Effector CD4-positive, alpha-beta T cell (primary cell): Measurements from ENCODE around the gene ZNRF1.
"Not testable (repeated sequence)": the region's sequence is repeated elsewhere in the genome, so short reads cannot be mapped to it uniquely, and the experiment has no call there.

ENCODE experiments used
- DNase-seq: peaks from one replicate; pipeline ENCODE4 v3.0.0-alpha.2; 2020

Gene ZNRF1

GRCh38 chr16:75114946-75115825 is 116.4 kb downstream of the ZNRF1 start:
- no peak for DNase-seq

- no peak for DNase-seq
Measured at GRCh38 chr16:75116081-75116910, 117.5 kb downstream of the ZNRF1 start, which contains the start of gene LDHD. Gene LDHD (minus strand): TSS chr16:75116780. CDS start chr16:75116720, 60 bp downstream.

- DNase-seq: no peak
Measured at GRCh38 chr16:75116911-75117245, 118.1 kb downstream of the ZNRF1 start.

- DNase-seq: no peak
Measured at GRCh38 chr16:75118943-75119539, 120.2 kb downstream of the ZNRF1 start.

GRCh38 chr16:75120253-75120652 is 121.4 kb downstream of the ZNRF1 start:
- no peak for DNase-seq

- no peak for DNase-seq
Measured at GRCh38 chr16:75121949-75122568, 123.2 kb downstream of the ZNRF1 start.

- no peak for DNase-seq
Measured at GRCh38 chr16:75122609-75123008, 123.8 kb downstream of the ZNRF1 start.

GRCh38 chr16:75127713-75128415 is 129.0 kb downstream of the ZNRF1 start:
- DNase-seq: no peak

- not testable (repeated sequence) for DNase-seq
Measured at GRCh38 chr16:75129421-75130149, 130.8 kb downstream of the ZNRF1 start.

- DNase-seq: no peak
Measured at GRCh38 chr16:75130150-75130771, 131.4 kb downstream of the ZNRF1 start.

GRCh38 chr16:75131081-75131480 is 132.3 kb downstream of the ZNRF1 start:
- DNase-seq: no peak

GRCh38 chr16:75138233-75138632 is 139.4 kb downstream of the ZNRF1 start:
- no peak for DNase-seq

- no peak for DNase-seq
Measured at GRCh38 chr16:75138636-75139035, 139.8 kb downstream of the ZNRF1 start.

- DNase-seq: no peak
Measured at GRCh38 chr16:75139498-75139897, 140.7 kb downstream of the ZNRF1 start.

- no peak for DNase-seq
Measured at GRCh38 chr16:75143941-75144340, 145.1 kb downstream of the ZNRF1 start.

GRCh38 chr16:75147968-75148310 is 149.1 kb downstream of the ZNRF1 start:
- no peak for DNase-seq

- peak; percentile 95 for DNase-seq
Measured at GRCh38 chr16:75148311-75149195, 149.7 kb downstream of the ZNRF1 start, which contains the start of gene ZFP1. Gene ZFP1 (plus strand): TSS chr16:75148524. CDS start chr16:75152952, 4,428 bp downstream.

- DNase-seq: no peak
Measured at GRCh38 chr16:75151798-75152197, 153.0 kb downstream of the ZNRF1 start.

- DNase-seq: no peak
Measured at GRCh38 chr16:75152635-75153034, 153.8 kb downstream of the ZNRF1 start.

GRCh38 chr16:75160386-75160785 is 161.6 kb downstream of the ZNRF1 start:
- DNase-seq: no peak
